Caco-2 (cell line): Measurements from ENCODE around the gene C2orf74. TPM values are rescaled to one million over a fixed set of nuclear protein-coding genes. Genes with fewer than 3 reads are reported as not detected.

Experiments used
- BruUV-seq: library from RNA; stranded (reverse); fragments of 400-500 nt; replicated peaks from 2 replicates; lab custom pipeline; 2021; lab: Mats Ljungman, UMichigan
- CTCF ChIA-PET: fragments of 300-600 bp; sonication (Branson Sonifier 250); formaldehyde crosslinking; loops from one replicate; lab custom pipeline; 2022; ENCODE audit warnings: antibody characterized with exemption; lab: Charles Lee
- POLR2A ChIA-PET: fragments of 300-600 bp; sonication (Branson Sonifier 250); formaldehyde crosslinking; loops from one replicate; lab custom pipeline; 2022; ENCODE audit warnings: antibody characterized with exemption; lab: Charles Lee
- DNase-seq, 2 experiments: peaks; one replicate each; pipeline versions ENCODE4 v3.0.0 to v3.0.0-alpha.2; 2020 to 2022
- H3K27me3 ChIP-seq: replicated peaks from 2 replicates; pipeline ENCODE4 v1.6.0; 2011; ENCODE audit warnings: low read length; ENCODE audit not compliant: control insufficient read depth, insufficient read depth
- H3K36me3 ChIP-seq: 2 replicates; pipeline ENCODE4 v1.5.1; 2011; ENCODE audit warnings: low read length; ENCODE audit not compliant: control insufficient read depth, insufficient read depth
- H3K4me1 ChIP-seq: fragments of 250-450 bp; sonication (Bioruptor Pico); 2 replicates; pipeline ENCODE4 v1.5.1; 2020; ENCODE audit warnings: mild to moderate bottlenecking
- H3K4me3 ChIP-seq: 2 replicates; pipeline ENCODE4 v1.5.1; 2011; ENCODE audit warnings: low read depth, mild to moderate bottlenecking, control low read depth, low read length
- H3K9me3 ChIP-seq: fragments of 250-450 bp; sonication (Bioruptor Pico); 2 replicates; pipeline ENCODE4 v1.5.1; 2020; ENCODE audit warnings: mild to moderate bottlenecking, moderate library complexity
- H3K27ac Mint-ChIP-seq: one replicate; pipeline ENCODE4 v1.8.0; 2022; ENCODE audit warnings: mixed read lengths; ENCODE audit not compliant: unreplicated experiment
- H3K27me3 Mint-ChIP-seq: one replicate; pipeline ENCODE4 v1.8.0; 2022; ENCODE audit warnings: mixed read lengths; ENCODE audit not compliant: insufficient read depth, unreplicated experiment
- H3K36me3 Mint-ChIP-seq: one replicate; pipeline ENCODE4 v1.8.0; 2022; ENCODE audit warnings: mild to moderate bottlenecking, mixed read lengths; ENCODE audit not compliant: insufficient read depth, unreplicated experiment
- H3K4me1 Mint-ChIP-seq: one replicate; pipeline ENCODE4 v1.8.0; 2022; ENCODE audit warnings: low read depth, mixed read lengths; ENCODE audit not compliant: unreplicated experiment
- H3K4me3 Mint-ChIP-seq: one replicate; pipeline ENCODE4 v1.8.0; 2022; ENCODE audit warnings: mild to moderate bottlenecking, moderate library complexity, mixed read lengths; ENCODE audit not compliant: unreplicated experiment
- H3K9me3 Mint-ChIP-seq: one replicate; pipeline ENCODE4 v1.8.0; 2022; ENCODE audit warnings: mixed read lengths; ENCODE audit not compliant: unreplicated experiment
- CTCF ChIP-seq, 2 experiments: fragments of 200-600 bp in 1 of 2; IDR thresholded peaks; 1 replicate in 1 of 2; 2 replicates in 1 of 2; pipeline versions ENCODE4 v1.5.1 to v1.8.0; 2011 to 2022; ENCODE audit warnings: antibody characterized with exemption in 1 of 2, control low read depth in 1 of 2, inconsistent platforms in 1 of 2, low read depth in 1 of 2, low read length in 1 of 2, mild to moderate bottlenecking in 1 of 2, moderate library complexity in 1 of 2; ENCODE audit not compliant: insufficient read depth in 1 of 2, severe bottlenecking in 1 of 2, unreplicated experiment in 1 of 2
- intact Hi-C: fragments of 100-400 bp; cut with micrococcal nuclease; formaldehyde crosslinking; loops from one replicate; pipeline ENCODE4 v1.10.0; 2022; ENCODE audit not compliant: unreplicated experiment
- total RNA-seq: library from RNA; stranded (reverse); gene quantifications from 2 replicates; pipeline ENCODE4 v1.2.3, GENCODE V29; 2022

C2orf74 gene
- total RNA-seq, 1 experiment from 2014 or later: not detected

DNA sequence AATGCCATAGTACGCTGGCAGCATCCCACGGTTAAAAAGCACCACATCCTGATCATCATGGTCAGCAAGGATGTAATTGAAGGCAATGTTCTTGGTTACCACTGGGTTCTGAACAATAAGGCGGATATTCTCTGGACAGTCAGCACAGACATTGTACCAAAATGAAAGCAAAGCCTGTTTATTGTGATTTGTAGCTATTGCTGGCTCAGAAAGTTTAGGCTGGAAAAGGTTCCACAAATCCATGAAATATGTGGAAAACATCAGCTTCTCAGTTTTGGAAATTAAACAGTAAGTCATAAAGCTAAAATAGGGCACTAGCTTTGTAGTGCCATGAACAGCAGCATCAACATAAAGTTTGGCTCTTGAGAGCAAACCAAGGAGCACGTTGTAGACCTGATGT lies 52.2 kb downstream of the C2orf74 start:
- BruUV-seq: no TSS peak
- POLR2A ChIA-PET: no interaction called here
- no peak for DNase-seq
- Histone ChIP-seq H3K36me3 (no peaks in the 10 kb centered on the region; the same call in 1 of the 2 replicates), H3K27me3 (no peaks in the 10 kb centered on the region), H3K4me1 (no peaks in the 10 kb centered on the region), H3K4me3 (no peak overlapping the region), H3K9me3 (no peaks in the 10 kb centered on the region)
- CTCF ChIA-PET: no interaction called here
- H3K36me3 Mint-ChIP-seq: peaks cover 47% of the 10 kb centered on the region
- H3K27ac Mint-ChIP-seq: no peak overlapping the region
- no peaks in the 10 kb centered on the region for H3K9me3 Mint-ChIP-seq
- intact Hi-C loops: no loop called here
- TF ChIP-seq CTCF (IDR thresholded peaks at IDR 0.05; ENCODE audit: insufficient read depth in 1 of 2, low read depth in 1 of 2, low read length in 1 of 2, severe bottlenecking in 1 of 2, unreplicated experiment in 1 of 2): no peak
- no peaks in the 10 kb centered on the region for H3K27me3 Mint-ChIP-seq
- no peaks in the 10 kb centered on the region for H3K4me1 Mint-ChIP-seq
- H3K4me3 Mint-ChIP-seq: no peak overlapping the region

Other genes with a start within 250 kb of the C2orf74 start
- 36.6 and 37.4 TPM in 2 replicates for gene PEX13, start 144.5 kb upstream of the C2orf74 start, total RNA-seq
- 10.0 and 12.1 TPM in 2 replicates for gene PUS10, start 143.9 kb upstream of the C2orf74 start, total RNA-seq
- gene SANBR, start 96.3 kb upstream of the C2orf74 start, total RNA-seq: 13.3 and 14.3 TPM in 2 replicates